ENCODE measurements around the gene SIX2. TPM values are rescaled to one million over a fixed set of nuclear protein-coding genes. Genes with fewer than 3 reads are reported as not detected.

The SIX2 gene
- total RNA-seq, 3 donors from 2014 or later (not counting 1 experiment from before 2014, with no cell fraction given) = not detected

- no peak overlapping the region for H3K27ac ChIP-seq (ENCODE audit: low read length)
- DNase-seq (no peak), ATAC-seq (no peak)
- Mint-ChIP-seq H3K27ac (no peak overlapping the region), H3K27me3 (ENCODE audit: low read depth in 2 of 2) (peaks cover 56 to 64% of the 10 kb centered on the region in 2 donors), H3K4me3 (no peak overlapping the region), H3K9me3 (no peaks in the 10 kb centered on the region), H3K36me3 (no peaks in the 10 kb centered on the region), H3K4me1 (peaks cover 0 to 25% of the 10 kb centered on the region in 2 donors)
- no peak overlapping the region for H3K4me3 ChIP-seq (ENCODE audit: low read length)
- no peaks in the 10 kb centered on the region for H3K9me3 ChIP-seq (ENCODE audit: control insufficient read depth, insufficient read depth, low read length)
- peaks cover 15% of the 10 kb centered on the region for H3K4me1 ChIP-seq (ENCODE audit: control insufficient read depth, insufficient read depth, low read length)
- no peak for TF ChIP-seq CTCF (IDR thresholded peaks at IDR 0.05)
- peaks cover 39% of the 10 kb centered on the region for H3K27me3 ChIP-seq (ENCODE audit: control insufficient read depth, insufficient read depth, low read length)
- no peaks in the 10 kb centered on the region for H3K36me3 ChIP-seq (ENCODE audit: control insufficient read depth, insufficient read depth, low read length)
- 5% methylated on average over 83 of the region's 83 CpGs for WGBS (ENCODE audit: insufficient coverage)
- intact Hi-C loops (cut with micrococcal nuclease) = no loop called here
Observed at GRCh38 chr2:45013229-45014015, 4.2 kb upstream of the SIX2 start.

- Histone ChIP-seq H3K27ac (ENCODE audit: low read length) (no peak overlapping the region), H3K27me3 (ENCODE audit: control insufficient read depth, insufficient read depth, low read length) (peaks cover 46% of the 10 kb centered on the region)
Observed at GRCh38 chr2:45012733-45013132, 3.5 kb upstream of the SIX2 start.

GRCh38 chr2:45011621-45012602 is 2.7 kb upstream of the SIX2 start:
- DNase-seq = no peak
- Histone ChIP-seq H3K4me3 (ENCODE audit: low read length) (no peak overlapping the region), H3K9me3 (ENCODE audit: control insufficient read depth, insufficient read depth, low read length) (no peaks in the 10 kb centered on the region), H3K27me3 (ENCODE audit: control insufficient read depth, insufficient read depth, low read length) (peaks cover 52% of the 10 kb centered on the region), H3K4me1 (ENCODE audit: control insufficient read depth, insufficient read depth, low read length) (peaks cover 25% of the 10 kb centered on the region), H3K27ac (ENCODE audit: low read length) (no peak overlapping the region), H3K36me3 (ENCODE audit: control insufficient read depth, insufficient read depth, low read length) (no peaks in the 10 kb centered on the region)
- no peaks in the 10 kb centered on the region for H3K36me3 Mint-ChIP-seq
- peaks cover 5 to 34% of the 10 kb centered on the region in 2 donors for H3K4me1 Mint-ChIP-seq
- no peaks in the 10 kb centered on the region for H3K9me3 Mint-ChIP-seq
- 49% methylated on average over 10 of the region's 10 CpGs for WGBS (ENCODE audit: insufficient coverage)
- TF ChIP-seq CTCF (IDR thresholded peaks at IDR 0.05) = no peak
- no peak overlapping the region for H3K27ac Mint-ChIP-seq
- ATAC-seq = no peak
- intact Hi-C loops (cut with micrococcal nuclease) = no loop called here
- peaks cover 59 to 68% of the 10 kb centered on the region in 2 donors for H3K27me3 Mint-ChIP-seq (ENCODE audit: low read depth in 2 of 2)
- peak overlapping the region; percentile 25 for H3K4me3 Mint-ChIP-seq

More at GRCh38 chr2:45012733-45013132, 3.5 kb upstream of the SIX2 start:
- DNase-seq (no peak), ATAC-seq (no peak)
- intact Hi-C loops (cut with micrococcal nuclease) = no loop called here
- no peaks in the 10 kb centered on the region for H3K9me3 Mint-ChIP-seq
- no peak overlapping the region for H3K4me3 ChIP-seq (ENCODE audit: low read length)
- H3K36me3 ChIP-seq (ENCODE audit: control insufficient read depth, insufficient read depth, low read length) = no peaks in the 10 kb centered on the region
- H3K36me3 Mint-ChIP-seq = no peaks in the 10 kb centered on the region
- no peak overlapping the region for H3K4me3 Mint-ChIP-seq
- no peak overlapping the region for H3K27ac Mint-ChIP-seq
- 19% methylated on average over 13 of the region's 13 CpGs for WGBS (ENCODE audit: insufficient coverage)
- H3K4me1 Mint-ChIP-seq = peaks cover 5 to 32% of the 10 kb centered on the region in 2 donors
- H3K9me3 ChIP-seq (ENCODE audit: control insufficient read depth, insufficient read depth, low read length) = no peaks in the 10 kb centered on the region
- peaks cover 22% of the 10 kb centered on the region for H3K4me1 ChIP-seq (ENCODE audit: control insufficient read depth, insufficient read depth, low read length)
- H3K27me3 Mint-ChIP-seq (ENCODE audit: low read depth in 2 of 2) = peaks cover 60 to 68% of the 10 kb centered on the region in 2 donors
- no peak for TF ChIP-seq CTCF (IDR thresholded peaks at IDR 0.05)
